NCI-H526 (cell line): ENCODE measurements around the gene EXOC4.
"Not testable (repeated sequence)": the region's sequence is repeated elsewhere in the genome, so short reads cannot be mapped to it uniquely, and the experiment has no call there.

Experiments used
- DNase-seq, 2 experiments: peaks; one replicate each; lab custom pipeline; 2025; lab: John Stamatoyannopoulos, UW

Gene EXOC4

DNA sequence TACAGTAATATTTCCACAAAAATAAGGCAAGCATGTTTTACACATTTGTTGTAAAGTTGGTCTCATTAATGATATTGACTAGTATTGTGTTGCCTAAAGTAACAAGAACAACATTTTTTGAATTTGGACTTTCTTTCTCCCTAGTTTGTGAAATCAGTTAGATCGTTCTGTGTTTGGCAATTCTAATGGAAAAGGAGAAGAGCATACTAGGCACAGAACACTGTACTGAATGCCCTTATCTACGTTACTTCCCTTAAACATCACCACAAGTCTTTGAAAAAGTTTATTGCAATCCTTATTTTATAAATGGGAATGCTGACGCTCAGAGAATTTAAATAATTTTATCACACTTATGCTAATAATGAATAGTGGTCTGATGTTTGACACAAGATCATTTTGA, 372.2 kb downstream of the EXOC4 start:
- DNase-seq, result no peak

DNA sequence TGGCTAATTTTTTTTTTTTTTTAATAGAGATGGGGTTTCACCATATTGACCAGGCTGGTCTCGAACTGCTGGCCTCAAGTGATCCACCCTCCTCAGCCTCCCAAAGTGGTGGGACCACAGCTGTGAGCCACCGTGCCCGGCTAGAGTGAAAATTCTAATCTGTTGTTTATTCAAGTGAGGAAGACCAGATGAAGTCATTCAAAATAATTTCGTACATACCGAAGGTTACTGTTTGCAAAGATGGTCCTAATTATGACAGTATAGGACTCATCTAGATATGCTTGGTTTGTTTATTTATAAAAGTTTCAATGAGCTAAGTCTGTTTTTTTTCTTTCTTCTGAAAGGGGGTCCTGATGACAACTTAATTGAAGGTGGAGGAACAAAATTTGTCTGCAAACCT, 376.8 kb downstream of the EXOC4 start:
- no peak for DNase-seq

DNA sequence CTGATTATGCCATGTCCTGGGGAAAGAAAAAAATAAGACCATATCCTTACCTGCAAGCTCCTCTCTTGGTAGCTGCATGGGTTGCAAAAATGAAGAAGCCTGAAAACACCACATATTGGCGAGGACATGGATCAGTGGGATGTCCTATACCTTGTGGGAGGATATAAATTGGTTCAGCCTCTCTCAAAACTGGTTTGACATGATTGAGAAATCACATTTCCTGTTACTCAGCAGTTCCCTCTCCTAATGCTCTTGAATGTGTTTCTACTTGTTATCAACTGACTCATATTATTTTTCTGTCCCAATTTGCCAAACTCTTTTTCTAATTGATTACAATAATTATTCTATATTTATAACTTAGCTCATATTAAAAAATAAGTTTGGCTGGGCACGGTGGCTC, 380.2 kb downstream of the EXOC4 start:
- no peak for DNase-seq

DNA sequence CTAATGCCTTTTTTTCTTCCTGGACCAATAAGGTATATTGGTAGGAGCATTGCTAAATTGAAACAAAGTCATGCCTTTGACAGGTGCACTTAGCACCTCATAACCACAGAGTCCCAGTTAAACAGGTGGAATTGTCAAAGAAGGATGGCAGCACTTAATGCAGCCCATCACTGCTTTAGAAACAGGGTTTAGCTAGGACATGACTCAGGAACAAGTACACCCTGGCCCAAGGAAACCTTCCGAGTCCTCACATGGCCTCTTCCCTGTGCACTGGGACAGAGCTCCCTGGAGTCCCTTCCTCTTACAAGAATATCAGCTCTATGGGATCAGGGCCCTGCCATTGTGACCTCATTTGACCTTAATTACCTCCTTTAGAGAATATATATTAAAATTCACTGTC, 382.7 kb downstream of the EXOC4 start:
- no peak for DNase-seq

DNA sequence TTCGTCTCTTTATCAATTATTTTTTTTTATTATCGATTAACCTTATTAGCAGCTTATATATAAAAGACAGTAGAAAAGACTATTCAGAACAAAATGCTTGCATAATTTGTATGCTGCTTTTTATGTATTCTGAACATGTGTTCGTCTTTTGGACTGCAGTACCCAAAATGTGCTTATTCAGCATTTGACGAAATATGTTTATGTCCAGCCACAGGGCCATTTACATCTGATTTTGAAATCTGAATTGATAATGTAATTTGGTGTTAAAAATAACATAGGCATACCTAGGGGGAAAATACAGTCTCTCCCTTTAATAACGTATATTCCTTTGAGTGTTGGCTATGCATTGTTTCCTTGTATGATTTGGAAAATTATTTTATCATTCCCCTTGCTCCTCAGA, 386.0 kb downstream of the EXOC4 start:
- no peak for DNase-seq

DNA sequence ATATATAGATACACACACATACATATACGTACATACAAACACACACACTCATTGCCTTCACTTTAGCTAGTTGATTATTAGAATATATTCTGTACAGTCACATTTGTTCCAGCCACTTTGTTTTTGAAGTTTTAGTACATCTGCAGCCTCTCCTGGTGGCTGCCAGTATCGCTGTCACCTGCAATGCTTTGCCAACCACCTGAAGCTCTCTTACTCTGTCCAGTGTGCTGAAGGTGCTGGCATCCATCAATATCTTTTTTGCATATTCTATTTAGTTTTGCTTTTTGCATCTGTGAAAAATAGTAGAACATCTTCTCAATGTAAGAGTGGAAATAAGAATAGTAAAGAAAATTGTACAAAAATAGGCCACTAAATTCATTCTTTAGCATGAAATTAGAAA, 388.6 kb downstream of the EXOC4 start:
- peak in 1 of 2 experiments; percentile 3 for DNase-seq

DNA sequence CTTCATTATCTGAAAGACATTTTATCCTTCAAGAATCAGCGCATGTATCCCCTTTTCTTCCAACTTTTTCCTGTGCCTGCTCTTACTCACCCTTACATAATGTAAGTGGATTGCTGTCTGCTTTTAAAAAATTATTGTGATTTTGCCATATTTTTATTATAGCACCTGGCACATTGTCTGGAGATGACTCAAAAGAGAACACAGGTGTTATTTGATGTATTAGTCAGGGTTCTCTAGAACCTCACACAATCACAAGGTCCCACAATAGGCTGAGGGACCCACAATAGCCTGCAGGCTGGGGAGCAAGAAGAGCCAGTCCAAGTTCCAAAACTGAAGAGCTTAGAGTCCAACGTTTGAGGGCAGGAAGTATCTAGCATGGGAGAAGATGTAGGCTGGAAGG, 390.0 kb downstream of the EXOC4 start:
- no peak for DNase-seq

DNA sequence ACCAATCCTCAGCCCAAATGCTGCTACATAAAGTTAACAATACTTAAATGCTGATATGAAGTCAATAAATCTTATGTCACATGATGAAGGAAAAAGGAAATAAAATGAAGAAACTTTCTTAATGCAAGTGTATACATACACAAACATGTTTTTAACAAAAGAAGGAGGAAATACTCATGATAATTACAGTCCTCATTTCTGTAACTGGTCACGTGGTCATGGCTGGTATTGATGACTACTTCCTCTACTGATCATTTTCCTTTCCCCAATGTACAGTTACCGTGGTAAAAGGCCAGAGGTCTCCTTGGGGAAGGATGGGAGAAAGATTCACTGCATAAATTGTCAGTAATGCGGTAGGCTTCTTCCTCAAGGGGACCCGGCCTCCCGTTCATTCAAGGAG, 390.8 kb downstream of the EXOC4 start:
- not testable (repeated sequence) for DNase-seq

DNA sequence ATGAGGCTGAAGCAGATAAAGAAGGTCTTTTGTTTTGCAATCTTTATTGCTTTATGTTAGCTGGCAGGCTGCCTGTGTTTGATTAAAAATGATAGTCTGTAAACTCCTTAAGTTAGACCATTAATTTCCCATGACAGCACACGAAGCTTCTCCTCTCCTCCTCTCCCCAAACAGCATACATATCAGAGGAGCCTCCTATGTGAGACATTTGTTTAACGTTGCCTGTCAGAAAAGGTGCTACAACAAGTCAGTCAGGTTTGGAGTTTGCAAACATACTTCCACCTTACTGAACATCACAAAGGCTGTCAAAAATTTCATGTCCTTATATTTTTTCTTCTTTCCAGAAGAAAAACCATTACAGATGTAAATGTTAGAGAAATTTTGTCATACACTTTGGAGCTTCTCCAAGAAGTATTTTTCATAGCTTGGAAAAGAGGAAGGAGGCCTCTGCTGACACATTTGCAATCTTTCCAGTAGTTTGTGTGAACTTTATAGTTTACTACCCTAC, 393.1 kb downstream of the EXOC4 start:
- DNase-seq, result peak in 1 of 2 experiments; percentile 6

DNA sequence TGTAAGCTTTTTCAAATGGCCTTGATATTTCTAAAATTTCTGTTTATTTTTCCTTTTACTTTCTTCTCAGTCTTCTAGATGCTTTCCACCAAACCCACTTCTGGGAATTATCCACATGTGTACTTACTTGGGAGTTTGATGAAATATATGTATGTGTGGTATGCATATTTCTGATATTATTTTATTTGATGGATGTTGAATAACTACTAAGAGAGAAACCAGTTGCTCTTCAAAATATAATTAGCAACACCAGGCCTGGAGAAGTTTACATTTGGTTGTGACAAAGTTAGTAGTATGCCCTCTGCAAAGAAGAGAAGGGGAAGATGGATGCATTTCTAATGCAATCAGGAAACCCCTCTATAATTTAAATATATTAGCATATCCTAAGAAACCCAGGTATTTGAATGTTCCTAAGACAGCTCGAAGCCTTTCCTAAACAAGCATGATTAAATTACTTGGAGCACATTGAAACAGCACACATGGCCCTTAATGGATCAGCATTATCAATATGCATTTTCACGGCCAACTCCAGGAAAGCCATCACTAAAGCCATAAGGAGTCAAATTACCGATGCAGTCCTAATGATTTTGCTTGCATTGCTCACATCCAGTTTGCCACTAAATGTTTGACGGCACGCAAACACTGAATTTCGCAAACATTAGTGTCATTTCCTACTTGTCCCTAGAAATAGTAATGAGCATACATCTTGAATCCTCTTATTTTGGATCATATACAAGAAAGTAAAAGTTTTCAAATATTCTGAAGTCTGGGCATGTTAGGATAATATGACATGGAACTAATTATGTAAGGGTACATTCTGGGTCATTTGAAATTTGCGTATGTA, 393.8 kb downstream of the EXOC4 start:
- no peak for DNase-seq

DNA sequence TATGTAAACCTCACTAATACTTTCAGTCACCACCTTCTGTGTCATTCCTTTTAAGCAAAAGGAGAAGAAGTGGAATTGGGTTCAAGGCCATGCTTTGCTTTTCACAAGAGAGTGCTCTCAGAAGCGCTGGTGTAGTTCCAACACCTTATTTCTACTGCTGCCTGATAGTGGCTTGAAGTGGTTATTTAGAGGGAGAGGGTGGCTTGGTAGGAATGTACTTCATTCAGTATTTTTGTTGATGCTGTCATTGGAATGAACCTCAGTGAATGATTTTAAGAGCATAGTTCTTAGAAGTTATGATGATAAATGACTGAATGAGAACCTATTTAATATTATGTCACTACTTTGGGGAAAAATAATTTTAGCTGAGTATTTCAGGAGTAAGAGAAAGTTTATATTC, 396.7 kb downstream of the EXOC4 start:
- no peak for DNase-seq

DNA sequence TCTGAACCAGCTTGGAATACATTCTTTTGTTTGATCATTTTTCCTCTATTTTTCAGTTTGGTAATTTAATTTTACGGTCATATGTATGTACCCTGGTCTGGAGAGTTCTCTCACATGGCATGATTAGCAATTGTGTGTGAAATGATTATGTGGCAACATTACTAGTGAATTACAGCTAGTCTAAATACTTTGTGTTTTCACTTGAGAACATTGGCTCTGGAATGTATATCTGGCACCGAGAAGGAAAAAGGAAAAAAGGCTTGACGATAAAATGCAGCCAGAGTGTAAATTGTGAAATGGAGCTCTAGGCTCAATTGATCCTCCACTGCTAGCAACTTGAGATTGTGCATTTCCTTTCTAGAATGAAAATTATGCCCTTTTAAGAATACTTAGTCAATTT, 397.2 kb downstream of the EXOC4 start:
- no peak for DNase-seq

DNA sequence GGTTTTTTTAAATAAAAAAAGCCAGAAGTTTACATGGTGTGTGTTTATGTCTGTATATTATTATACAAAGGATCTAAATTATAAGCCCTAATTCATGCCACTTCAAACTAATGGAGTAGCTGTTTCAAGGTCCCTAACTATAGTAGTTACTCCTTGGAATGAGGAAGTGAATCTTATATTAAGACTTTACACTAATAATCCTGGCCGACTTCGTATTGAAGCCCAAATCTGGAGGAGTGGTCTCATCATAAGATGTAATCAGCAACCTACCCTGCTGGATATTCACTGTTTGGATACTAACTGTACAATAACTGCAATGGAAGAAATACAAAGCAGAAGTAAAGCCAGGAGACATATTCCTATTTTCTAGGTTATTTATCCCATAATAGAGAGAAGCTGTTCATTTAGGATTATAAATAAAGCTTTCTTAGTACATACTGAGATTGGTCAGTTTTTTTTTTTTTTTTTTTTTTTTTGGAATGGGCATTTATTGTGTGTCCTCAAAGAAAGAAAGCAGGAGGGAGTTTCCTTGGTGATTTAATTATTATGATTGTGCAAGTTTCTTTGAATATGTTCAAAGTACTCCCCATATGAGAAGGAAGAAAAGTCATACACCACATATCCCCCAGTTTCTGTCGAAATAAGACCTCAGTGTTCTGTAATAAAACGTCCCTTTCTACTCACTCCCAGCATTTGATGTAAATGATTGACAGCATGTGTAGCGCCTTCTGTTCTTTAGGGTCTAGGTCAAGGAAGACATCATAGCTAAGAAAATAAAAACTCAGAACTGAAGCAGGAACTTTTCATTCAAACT, 397.8 kb downstream of the EXOC4 start:
- no peak for DNase-seq

DNA sequence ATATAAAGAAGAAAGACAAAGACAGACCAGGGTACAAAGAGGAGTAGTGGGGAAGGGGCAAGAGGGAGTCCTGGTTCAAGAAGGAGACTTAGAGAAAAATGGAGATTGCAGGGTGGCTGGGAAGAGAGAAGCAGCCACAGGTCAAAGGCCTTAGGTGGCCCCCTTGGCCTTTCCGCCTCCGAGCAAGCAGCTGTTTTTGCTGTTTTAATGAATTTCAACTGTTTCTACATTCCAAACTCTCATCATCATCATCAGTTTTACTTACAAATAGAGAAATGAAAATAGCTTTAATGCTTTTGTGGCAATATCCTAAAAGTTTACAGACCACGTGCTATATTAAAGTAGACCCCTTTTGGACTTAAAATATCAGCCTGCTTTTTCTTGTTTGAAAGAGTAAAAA, 399.7 kb downstream of the EXOC4 start:
- no peak for DNase-seq

DNA sequence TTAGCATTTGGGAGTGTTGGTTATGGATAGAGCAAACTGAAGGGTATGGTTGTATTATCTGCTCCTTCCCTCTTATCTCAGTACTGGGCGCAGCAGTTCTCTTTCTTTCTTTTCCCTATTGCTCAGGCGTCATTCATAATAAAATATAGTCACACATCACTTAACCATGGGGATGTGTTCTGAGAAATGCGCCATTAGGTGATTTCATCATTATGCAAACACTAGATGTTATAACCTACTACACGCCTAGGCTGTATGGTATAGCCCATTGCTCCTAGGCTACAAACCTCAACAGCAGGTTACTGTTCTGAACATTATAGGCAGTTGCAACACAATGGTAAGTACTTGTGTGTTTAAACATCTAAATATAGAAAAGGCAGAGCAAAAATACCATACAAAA, 401.7 kb downstream of the EXOC4 start:
- no peak for DNase-seq

DNA sequence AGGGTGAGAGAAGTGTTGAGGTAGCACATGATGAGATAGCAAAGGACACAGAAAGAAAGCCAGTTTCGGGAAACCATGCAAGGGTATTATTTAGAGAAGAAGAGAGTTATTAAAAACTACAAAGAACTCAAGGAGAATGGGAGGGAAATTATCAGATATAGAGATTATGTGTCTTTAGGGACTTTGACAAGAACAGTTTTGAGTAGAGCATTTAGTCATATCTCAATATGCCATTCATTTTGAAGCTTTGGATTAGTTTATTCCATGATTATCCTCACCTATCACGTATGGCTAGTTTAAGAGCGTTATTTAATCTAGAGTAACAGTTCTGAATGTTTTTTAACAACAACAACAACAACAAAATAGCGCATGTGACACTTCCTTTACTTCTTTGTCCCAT, 409.4 kb downstream of the EXOC4 start:
- no peak for DNase-seq

DNA sequence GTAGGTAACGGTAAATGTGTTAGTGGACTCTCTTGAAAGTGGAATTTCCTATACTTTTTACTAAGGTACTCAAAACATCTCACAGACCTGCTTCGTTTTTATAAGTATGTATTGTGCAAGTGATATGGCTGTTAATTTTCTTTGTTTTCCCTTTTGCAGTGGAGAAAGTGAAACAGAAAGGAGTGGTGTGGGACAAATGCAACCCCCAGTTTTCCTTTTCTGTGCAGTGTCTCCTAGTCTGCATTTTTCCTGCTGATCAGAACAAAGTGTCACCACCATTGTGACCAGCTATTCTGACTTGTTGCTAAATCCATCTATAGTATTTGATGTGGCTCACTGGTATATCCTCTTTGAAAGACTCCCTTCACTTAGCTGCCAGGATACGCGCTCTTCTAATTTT, 410.0 kb downstream of the EXOC4 start:
- DNase-seq, result no peak

DNA sequence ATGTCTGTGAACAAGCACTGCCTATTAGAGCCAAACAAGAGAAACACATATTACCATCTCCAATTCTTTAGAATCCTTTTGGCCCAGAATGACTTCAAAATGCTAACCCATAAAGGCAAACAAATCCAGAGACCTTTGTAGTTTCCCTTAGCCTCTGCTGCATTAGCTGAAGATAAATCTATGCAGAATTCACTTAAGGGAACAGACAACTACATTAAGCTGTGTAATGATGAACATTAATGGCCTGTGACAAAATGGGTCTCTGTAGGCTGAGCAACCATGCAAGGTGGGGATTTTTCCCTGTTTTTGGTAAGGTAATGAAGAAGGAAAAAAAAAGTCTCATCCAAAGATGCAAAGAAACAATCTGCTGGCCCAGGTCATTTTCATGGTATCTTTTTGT, 411.6 kb downstream of the EXOC4 start:
- no peak for DNase-seq

DNA sequence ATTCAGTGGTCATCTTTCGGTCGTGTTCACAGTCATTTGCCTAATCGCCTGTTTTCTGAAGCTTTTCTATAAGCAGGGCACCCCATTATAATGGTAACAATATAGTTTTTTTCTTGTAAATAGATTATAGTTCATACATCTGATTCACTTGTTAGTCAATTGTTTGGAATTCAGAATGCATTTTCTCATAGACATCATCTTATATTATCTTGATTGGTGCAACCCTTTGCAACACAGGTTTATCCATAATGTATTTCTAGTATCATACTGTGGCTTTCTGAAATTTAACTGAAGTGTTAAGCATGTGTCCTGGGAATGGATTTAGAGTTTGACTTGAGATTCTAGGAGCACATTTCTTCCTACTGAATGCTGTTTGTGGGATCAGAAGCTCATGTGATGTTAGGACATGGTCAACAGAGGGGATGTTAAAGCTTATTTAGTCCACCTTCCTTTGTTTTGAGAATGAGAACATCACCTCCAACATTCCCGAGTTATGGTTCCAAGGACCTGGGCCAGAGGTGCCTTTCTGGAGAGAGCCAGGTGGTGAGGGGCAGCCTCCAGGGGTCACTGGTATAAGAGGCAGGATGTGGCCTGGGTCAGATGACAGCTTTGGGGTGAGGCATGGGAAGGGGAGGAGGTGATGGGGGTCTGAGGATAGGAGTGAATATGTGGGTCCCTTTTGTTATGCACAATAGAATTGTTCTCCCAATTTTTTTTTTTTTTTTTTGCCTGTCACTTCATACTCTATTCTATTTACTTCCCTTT, 415.6 kb downstream of the EXOC4 start:
- DNase-seq, result no peak

DNA sequence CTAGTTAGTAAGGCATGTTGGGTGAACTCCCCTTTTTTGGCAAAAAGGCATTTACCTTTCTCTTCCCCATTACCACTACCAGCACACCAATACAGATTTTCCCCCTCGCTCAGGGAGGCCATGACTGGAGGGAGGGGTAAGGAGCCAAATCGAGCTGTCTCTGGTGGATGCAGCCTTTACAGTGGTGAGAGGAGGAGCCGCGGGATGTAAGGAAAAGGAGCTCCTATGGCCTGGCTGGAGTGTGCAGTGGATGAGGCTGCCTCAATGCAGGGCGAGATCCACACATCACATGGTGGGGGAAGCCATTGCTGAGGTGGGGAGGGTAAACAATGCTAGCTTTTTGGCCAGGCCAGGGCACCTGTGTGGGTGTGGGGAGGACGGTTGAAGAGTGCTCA, 416.2 kb downstream of the EXOC4 start:
- no peak for DNase-seq

DNA sequence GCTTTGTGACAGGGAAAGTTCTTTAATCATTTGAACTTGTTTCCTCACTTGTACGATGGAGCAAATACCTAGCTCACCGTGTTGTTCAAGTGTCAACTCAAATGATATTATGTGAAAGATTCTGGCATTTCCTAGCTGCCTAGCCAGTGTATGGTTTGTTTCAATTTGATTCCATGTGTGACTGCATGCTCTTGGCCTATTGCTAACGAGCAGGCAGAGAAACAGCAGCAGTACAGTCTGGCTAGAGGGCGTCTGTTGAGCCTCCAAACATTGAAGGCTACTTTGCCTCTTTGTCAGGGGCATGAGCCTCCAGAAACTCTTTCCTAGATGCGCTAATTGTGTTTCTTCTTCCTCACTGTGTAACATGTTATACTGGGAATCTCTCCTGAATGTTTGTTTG, 417.4 kb downstream of the EXOC4 start:
- DNase-seq, result no peak

DNA sequence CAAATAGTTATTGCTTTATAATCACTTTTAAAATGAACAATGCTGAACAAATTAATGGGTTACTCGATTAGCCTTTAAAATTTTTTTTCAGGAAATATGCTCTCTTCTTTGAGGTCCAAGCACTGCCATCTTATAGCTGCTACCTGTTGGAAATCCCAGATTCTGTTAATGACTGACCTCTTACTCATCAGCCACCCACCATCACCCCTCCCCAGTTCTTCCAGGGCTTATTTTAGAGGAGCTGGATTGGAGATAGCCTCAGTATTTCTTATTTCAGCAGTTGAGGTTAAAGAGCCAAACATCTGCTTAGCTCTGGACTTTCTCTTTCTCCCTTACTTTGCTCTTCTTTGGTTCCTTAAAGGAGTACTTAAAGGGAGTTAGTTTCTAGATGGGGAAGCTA, 420.0 kb downstream of the EXOC4 start:
- DNase-seq, result no peak
